NCI-H1694 (cell line): ENCODE data around the gene WFIKKN1.
A peak's percentile ranks its signal among the peaks of the same experiment; 100 is the strongest.

ENCODE experiments used
- DNase-seq: peaks from one replicate; lab custom pipeline; 2025; lab: John Stamatoyannopoulos, UW

WFIKKN1 gene

DNA sequence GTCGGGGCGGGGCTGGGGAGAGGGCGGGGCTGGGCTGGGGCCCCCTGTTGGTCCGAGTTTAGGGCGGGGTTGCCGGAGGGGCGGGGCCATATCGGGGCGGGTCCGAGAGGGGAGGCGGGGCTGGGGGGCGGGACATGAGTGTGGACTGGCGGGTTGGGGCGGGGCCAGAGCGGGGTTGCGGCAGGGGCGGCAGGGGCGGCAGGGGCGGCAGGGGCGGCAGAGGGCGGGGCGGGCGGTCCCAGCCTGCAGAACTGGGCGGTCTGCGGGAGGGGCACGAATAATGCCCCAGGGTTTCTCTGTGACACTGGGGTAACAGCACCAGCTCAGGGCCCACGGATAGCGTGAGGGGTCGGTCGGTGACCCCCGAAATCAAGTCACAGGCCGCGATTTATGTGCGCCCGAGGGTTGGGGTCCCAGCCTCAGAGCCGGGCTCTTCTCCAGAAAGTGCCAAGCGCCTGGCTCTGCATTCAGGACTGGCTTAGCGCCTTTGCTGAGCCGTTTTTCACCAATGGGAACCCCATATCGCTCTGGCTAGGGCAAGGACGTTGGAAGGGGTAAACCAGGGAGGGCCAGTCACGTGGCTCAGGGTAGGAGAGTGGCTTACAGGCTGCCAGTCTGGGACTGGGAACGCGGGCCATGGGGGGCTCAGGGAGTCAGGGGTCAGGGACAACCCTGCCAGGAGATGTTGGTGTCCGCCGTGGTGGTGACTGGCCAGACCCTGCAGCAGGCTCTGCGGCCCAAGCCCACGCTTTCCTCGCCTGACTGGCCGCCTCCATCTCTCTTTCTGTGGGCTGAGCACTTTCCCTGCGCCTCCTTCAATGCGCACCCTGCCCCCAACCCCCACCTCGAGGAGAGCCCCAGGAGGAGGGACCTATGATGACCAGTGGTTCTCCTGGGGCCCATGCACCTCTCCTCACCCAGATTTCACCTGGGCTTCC lies 6.6 kb downstream of the WFIKKN1 start:
- DNase-seq, result no peak

DNA sequence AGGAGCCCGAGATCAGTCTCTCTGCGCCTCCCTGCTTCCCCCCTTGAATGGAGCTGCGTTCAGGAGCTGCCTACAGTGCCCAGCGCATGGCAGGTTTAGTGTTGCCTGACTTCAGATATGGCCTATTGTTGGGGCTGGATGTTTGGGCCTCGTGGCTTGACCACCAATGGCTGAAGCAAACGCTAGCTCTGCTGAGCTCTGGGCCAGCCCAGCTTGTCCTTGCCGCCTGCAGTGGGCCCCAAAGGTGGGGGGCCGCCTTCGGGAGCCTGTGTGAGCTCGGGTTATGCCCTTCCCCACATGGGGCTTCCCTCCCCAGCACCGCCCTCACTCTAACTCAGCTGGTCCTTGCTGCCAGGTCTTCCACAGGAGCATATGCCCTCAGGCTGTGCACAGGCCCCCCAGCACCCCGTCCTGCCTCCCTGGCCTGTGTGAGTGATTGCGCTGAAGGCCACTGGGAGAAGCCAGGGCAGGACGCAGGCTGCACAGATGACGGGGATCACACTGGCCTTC lies 7.3 kb downstream of the WFIKKN1 start:
- DNase-seq, result no peak

DNA sequence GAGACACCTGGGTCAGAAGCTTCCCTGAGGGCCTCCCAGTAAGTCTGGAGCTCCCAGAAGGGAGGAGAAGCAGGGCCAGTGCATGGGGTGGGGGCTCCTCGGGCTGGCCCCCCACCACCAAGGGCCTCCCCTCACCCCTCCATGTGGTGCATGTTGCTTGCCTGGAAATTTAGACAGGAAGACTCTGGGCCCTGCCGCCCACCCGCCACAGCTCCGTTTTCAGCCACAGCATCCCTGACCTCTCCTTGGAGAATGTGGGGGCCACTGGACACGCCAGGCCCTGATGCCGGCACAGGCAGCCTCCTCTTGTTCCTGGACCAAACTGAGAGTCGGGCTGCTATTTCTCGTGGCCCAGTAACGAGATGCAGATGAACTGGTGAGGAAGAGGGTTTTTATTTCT lies 8.1 kb downstream of the WFIKKN1 start:
- DNase-seq, result no peak

DNA sequence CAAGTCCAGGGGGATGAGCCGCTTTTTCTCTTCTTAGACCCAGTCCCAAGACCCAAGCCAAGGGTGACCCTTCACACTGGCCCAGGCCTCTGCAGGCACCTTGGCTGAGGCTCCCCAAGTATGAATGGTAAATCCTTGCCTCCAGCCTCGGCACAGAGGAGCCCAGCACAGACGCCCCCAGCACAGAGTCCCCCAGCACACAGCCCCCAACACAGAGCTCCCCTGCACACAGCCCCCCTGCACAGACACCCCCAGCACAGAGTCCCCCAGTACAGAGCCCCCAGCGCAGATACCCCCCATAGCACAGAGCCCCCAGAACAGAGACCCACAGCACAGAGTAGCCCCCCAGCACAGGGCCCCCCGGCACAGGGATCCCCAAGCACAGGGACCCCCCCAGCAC lies 9.8 kb downstream of the WFIKKN1 start:
- no peak for DNase-seq

DNA sequence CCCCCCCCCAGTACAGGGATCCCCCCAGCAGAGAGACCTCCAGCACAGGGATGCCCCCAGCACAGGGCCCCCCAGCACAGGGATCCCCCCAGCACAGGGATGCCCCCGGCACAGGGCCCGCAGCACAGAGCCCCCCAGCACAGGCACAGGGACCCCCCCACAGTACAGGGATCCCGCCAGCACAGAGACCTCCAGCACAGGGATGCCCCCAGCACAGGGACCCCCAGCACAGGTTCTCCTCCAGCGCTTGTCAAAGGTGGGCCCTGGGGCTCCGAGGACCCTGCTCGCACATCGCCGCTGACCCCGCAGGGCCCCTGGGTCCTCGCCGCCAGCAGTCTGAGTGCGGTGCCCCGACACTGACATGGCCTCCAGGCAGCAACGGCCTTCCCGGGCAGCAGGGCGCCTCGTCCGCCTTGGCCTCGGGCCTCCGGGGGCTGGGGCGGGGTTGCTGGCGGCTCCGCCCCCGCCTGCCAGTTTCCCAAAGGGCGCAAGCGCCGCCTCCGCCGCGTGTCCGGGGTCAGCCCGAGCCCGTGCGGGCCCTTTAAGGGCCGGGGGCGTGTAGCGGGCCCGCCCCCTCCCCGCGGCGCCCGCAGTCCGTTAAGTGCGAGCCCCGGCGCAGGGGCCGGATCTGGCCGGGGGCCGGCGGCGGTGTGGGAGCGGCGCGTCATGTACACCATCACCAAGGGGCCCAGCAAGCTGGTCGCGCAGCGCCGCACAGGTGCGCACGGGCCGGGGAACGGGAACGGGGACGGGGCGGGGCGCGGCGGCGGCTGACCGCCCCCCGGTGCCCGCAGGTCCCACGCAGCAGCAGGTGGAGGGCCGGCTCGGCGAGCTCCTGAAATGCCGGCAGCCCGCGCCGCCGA lies 10.8 kb downstream of the WFIKKN1 start, which contains the start of gene MCRIP2:
TSS of gene MCRIP2 (plus strand) at position 503 of the 863 bp plus-strand sequence. CDS start at position 667, 164 bp downstream.
- DNase-seq, result no peak

DNA sequence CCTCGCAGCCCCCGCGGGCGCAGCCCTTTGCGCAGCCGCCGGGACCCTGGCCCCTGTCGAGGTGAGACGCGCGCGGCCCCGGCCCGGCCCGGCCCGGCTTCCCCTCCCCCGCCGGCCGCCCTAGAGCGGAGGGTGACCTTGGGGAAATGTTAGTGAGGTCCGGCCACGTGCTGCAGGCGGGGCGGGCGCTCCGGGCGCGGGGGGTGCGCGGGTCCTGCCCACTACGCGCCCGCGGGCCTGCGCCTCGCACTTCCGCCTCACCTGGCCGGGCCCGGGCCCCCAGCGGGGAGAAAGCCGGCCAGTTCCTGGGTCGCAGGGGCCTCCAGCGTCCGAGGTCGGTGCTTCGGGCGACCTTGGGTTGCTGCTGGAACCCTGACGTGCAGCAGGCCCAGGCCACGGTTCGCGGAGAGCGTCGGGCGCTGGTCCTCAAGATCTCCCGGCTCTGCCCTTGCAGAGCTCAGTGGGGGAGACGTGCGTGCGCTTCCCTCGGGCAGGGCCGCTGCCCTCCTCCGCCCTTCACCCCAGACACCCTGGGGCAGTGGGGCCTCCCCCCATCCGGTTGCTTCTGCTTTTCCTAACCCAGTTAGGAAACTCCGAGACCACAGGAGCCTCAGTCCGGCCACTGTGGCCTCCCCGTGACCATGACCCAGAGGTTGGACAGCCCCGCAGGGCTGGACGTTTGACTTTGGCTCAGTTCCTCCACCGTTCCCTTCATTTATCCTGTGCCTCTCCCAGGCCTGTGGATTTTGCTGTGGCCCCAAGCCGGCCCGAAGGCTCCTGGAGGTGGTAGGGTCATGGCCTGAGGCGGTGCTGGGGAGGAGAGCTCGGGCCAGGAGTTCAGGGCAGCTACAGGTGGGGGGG lies 11.6 kb downstream of the WFIKKN1 start:
- no peak for DNase-seq

DNA sequence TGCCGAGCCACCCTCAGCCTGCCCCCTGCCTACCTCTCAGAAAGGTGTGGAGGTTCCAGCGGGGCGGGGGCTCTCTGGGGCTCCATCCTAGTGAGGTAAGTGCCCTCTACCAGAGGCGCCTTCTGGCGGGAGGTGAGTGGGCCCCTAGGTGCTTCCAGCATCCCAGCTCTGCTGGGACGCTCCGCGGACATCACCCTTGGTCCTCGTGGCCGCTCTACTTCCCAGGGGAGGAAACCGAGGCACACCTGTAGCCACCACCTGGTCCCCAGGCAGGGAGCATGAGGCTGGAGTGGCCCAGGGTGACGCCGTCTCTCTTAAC lies 12.2 kb downstream of the WFIKKN1 start:
- DNase-seq, result no peak

DNA sequence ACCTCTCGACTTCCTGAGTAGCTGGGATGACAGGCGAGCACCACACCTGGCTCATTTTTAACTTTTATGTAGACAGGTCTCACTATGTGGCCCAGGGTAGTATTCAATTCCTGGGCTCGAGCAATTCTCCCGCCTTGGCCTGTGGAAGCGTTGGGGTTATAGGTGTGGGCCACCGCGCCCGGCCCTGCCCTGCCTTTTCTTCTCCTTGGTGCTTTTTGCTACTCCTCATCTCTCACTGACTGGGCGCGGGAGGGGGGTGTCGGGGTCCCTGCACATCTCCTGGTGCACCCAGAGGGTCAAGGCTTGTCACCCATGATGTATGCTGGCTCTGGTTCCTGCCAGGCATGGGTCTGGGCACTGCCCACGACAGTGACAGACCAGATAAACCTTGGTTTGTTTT lies 13.8 kb downstream of the WFIKKN1 start:
- no peak for DNase-seq

DNA sequence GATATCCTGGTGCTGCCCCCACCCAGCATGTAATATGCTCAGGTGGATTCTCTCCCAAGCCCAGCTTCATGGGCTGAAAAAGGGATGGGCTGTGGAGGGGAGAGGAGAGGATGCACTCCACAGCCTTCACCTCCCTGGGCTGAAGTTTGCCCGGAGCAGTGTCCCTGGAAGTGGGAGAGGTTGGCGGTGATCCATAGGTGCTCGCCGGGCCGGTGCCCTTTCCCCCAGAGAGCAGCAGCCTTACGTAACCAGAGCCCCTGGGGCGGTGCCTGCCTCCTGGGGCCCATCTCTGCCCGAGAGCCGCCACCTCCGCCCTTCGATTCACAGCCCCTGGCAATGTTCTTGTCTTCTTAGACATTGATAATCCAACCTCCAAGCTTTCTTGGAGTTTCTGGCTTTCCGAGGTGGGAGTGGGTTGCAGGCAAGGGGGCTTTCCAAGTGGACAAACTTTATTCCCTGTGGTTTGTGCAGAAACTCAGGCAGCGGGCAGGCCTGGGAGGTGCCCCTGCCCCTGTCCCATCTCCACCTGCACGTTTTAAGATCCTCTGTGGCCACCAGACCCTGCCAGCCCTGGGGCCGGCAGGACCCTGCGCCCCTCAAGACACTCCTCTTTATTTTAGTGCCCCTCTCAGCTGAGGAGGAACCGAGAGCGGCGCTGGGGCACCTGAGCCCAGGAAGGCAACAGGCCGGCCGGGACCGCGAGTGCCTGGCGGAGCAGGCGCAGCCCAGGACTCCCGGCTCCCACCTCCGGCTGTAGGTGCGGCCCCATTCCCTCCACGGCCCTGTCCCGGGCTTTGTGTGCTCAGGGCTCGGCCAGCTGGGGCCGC lies 15.3 kb downstream of the WFIKKN1 start:
- DNase-seq, result no peak

DNA sequence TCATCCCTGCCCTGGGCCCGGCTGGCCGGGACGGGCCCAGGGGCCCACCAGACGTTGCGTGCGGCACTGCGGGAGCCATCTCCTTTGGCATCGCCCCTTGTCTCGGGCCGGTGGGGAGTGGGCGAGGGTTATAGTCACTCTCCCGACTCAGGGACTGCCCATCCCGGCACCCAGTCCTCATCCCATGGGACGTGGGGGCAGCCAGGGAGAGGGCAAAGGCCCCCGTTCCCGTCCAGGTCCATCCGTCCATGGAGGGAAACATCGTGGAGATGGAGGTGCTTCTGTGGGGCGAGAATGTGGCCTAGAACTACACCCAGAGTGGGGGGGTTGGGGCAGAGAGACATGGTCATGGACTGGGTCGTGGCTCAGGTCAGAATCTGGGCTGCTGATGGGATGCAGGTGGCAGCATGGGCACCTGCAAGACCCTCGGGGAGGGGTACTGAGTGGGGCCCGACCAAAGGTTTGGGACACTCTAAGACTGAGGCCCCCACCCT lies 15.9 kb downstream of the WFIKKN1 start:
- DNase-seq, result no peak

DNA sequence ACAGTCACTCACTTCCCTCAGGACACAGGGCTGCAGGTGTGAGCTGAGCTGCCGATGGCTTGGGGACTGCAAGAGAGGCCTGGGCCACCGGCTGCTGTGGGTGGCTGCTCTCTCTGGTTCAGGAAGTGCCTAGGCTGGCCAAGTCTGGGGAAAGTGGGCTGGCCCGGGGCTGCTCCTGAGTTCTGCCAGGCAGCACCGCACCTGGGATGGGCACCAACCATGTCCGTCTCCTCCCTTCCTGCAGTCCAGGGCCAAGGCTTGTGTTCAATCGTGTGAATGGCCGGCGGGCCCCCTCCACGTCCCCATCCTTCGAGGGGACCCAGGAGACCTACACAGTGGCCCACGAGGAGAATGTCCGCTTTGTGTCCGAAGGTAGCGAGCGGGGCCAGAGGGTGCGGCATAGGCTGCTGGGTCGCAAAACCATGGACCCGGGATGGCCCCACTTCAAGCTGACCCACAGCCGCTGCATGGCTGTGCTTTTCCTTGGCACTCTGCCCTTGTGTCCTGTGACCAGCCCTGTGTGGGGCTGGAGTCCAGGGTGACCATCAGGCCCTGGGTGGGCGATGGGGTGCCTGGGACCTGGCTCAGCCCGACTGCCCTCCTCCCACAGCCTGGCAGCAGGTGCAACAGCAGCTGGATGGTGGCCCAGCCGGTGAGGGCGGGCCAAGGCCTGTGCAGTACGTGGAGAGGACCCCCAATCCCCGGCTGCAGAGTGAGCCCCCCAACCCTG lies 16.6 kb downstream of the WFIKKN1 start:
- DNase-seq, result no peak

DNA sequence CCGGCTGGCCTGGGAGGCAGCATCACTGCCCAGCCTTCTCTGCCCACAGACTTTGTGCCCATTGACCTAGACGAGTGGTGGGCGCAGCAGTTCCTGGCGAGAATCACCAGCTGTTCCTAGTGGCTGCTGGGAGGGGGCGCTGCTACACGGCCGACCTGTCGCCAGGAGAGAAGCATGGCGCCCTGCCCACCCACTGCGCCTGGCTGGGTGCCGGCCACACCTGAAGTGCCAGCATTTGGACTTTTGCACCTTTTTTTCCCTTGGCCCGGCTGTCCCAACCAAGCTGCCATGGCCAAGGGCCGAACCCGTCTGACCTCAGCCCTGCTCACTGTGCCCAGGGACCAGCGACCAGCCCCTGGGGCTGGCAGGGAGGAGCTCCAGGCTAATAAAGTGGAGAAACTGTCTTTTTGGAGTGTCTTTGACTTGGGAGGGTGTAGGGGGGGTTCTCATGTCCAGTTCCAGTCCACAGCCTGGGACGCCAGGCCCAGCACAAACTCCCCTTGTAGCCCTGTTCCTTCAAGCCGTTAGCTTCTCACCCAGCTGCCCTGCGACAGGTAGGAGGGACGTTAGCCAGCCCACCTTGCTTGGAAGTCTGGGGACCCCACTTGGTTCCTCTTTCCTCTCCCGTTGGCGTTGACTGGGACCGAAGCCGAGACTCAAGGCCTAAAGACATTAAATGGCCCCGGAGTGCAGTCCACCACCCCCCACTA lies 17.4 kb downstream of the WFIKKN1 start:
- DNase-seq, result no peak

DNA sequence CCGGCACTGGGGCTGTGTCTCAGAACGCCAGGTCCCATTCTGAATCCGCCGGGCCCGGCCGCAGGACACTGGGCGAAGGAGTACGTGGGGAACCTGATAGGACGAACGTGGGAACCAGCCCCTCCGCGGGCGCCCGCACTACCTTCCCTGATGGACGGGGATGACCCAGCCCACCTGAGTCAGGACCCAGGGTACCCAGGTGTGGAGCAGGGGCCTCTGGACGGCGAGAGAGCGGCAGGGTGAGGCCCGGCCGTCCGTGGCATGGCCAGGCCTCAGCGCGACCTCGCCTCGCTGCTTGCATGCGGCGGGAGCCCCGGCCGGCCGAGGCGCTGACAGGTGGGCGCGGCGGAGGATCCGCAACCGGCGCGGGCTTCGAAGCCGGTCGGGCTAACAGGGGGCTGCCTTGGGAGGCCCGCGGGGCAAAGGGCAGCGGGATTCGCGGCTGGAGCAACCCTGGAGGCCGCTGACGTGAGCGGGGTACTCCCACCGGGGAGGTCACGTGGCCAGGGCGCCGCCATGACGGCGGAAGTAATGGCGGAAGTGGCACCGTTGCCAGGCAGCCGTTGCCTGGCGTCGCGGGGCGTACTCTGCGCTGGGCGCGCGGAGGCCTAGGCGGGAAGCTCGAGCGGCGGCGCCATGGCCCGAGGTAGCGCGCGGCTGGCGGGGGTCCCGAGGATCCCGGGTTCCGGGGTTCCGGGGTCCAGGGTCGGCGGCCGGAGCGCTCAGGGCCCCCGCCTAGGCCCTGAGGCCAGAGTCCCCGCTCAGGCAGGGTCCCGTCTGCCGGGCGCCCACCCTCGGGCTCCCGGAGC lies 18.2 kb downstream of the WFIKKN1 start, which contains the start of gene WDR90:
TSS of gene WDR90 (plus strand) at position 585 of the 809 bp plus-strand sequence. CDS start at position 637, 52 bp downstream.
- DNase-seq, result peak; percentile 68

DNA sequence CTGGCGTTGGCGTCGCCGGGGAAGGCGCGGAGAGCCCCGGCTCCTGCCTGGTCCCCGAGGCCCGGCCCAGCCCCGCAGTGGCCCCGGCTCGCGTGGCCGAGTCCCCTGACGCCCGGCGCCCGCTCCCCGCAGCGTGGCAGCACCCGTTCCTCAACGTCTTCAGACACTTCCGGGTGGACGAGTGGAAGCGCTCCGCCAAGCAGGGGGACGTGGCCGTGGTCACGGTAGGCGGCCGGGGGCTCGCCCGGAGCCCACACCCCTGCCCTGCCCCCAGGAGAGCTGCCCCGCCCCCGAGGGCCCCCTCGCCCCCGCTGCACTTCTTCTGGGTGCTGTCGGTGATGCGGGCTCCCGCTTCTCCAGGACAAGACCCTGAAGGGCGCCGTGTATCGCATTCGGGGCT lies 18.8 kb downstream of the WFIKKN1 start:
- no peak for DNase-seq

DNA sequence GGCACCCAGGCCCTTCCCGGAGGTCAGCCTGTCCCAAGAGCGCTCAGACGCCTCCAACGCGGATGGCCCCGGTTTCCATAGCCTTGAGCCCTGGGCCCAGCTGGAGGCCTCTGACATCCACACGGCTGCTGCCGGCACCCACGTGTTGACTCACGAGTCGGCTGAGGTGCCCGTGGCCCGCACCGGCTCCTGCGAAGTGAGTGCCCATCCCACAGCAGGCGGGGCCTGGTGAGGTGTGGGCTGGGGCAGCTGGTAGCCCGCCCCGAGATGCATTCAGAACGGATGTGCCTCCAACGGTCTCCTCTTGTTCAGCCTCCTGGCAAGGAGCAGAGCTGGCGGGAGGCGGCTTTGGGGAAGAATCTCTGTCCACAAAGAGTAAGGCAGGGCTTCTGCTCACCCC lies 21.1 kb downstream of the WFIKKN1 start:
- no peak for DNase-seq

DNA sequence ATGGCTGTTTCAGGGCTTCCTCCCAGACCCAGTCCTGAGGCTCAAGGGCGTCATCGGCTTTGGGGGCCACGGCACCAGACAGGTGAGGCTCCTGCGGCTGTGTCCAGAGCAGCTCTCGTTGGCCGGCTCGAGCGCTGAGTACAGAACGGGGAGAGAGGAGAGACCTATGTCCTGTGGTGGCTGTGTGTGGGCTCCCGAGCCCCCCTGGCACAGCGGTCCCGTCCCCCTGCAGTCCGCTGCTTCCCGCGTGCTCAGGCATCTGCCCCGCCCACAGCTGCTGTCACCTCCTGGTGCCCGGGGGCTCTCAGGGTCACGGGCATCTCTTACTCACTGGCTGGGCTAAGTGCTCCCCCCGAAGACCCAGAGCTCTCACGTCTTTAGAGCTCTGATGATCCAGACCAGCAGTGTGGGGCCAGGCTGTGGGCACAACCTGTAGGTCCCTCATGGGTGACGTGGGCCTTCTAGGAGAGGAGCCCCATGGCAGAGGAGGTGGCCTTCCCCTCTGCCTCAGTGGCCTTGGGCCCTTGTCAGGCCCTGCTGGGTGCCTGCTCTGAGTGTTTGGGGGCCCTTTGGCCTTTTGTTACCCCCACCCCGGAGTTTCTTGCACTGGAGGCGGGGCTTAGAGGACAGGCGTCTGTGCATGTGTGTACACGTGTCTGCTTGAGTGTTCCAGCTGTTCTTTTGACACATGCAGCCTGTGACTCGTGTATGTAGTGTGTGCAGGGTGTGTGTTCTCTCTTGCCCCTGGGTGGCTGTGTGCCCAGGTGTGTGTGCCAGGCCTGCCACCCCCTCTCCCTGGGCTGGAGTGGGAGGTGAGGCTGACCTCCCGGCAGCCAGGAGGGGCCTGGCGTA lies 21.9 kb downstream of the WFIKKN1 start:
- DNase-seq, result no peak

DNA sequence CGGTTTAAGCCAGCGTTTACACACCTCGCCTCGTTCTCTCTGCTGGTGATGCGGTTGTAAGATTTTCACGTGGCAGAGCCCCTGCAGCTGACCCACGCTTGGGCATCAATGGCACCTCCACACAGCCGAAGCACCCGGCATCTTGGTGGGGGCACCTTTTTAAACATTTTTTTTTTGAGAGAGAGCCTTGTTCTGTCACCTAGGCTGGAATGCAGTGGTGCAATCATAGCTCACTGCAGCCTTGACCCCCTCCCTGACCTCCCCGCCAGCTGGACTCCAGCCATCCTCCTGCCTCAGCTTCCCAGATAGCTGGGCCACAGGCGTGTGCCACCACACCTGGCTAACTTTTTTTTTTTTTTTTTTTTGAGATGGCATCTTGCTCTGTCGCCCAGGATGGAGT lies 23.2 kb downstream of the WFIKKN1 start:
- DNase-seq, result no peak
